NAMALWA (cell line): Measurements from ENCODE around the gene ZMYND10.

Source experiments
- DNase-seq: peaks from one replicate; pipeline ENCODE4 v3.0.0-alpha.2; 2015; ENCODE audit warnings: low spot score

Gene ZMYND10

DNA sequence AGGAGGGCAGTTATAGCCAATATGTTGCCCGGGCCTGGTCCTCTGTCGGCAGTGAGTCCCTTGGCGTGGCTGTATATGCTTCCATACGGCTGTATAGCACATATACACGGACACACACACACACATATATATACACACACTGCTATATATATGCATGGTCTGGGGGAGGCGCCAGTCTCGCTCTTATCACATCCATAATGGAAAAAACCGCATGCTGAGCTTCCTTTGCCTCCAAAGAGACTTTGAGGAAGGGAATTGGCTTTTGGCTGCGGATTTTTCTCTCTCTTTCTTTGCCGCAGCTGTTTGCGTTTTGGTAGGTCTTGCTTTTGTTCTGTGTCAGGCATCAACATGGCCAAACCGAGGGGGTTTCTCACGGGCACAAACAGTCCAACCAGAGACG is 25.1 kb upstream of the ZMYND10 start:
- DNase-seq: no peak

DNA sequence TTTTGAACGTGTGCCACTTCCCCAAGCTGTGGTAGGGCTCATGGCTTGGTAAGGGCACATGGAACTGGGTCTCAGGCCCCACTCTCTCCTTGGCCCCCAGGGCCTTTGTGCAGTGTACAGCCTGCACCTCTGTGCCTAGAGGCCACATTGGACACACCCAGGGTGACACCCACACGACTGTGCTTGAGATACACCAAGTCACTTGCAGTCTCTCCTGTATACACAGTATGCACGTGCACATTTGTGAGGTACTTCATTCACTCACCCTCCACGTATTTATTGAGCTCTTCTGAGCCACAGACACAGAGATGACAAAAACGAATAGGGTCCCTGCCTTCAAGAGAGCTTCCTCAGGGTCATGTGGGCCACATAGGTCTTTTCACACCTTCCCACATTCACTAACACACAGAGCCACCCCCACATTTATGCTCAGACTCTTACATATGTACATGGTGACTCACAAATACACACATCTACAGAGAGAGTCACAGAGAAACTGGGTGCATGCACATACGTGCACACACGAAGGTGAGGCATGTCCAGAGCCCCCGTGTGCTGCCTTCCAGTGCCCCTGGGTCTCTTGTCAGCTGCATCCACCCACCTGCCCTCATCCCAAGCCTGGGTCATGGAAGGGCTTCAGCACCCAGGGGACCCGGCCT is 23.6 kb upstream of the ZMYND10 start:
- DNase-seq: no peak

GRCh38 chr3:50365842-50366220 is 20.3 kb upstream of the ZMYND10 start:
- DNase-seq: no peak

GRCh38 chr3:50365080-50365841 is 19.7 kb upstream of the ZMYND10 start:
- DNase-seq: peak; percentile 90

GRCh38 chr3:50364573-50365079 is 19.1 kb upstream of the ZMYND10 start:
- no peak for DNase-seq

GRCh38 chr3:50359760-50360110 is 14.2 kb upstream of the ZMYND10 start:
- DNase-seq: no peak

- peak; percentile 95 for DNase-seq
These were observed 13.6 kb upstream of the ZMYND10 start, which contains the start of gene TMEM115 for GRCh38 chr3:50358911-50359759. Gene TMEM115, minus strand, starts transcription at chr3:50359521. Its CDS starts 458 bp downstream, at chr3:50359063.

DNA sequence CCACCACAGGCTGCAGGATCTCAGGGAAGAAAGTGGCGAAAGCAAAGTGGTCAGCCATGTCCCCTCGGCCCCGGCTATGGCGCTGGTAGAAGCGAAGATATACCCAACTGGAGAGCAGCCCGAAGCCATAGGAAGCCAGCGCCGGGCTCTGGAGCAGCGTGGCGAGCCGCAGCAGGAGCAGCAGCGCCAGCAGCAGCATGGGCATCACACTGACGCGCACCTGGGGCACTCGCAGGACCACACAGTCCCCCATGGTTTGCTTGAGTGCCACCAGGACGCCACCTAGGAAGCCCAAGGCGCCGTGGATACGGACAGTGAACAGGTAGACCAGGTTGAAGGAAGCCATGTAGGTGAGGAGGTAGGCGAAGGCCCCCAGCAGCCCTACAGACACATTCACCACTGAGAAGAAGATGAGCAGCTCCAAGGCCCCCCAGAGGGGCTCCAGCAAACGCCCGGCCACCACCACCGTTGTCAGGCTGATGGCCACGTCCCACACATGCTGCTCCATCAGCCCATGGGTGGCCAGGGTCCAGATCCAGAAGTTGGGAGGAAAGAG is 12.9 kb upstream of the ZMYND10 start:
- DNase-seq: no peak

GRCh38 chr3:50357481-50357880 is 11.9 kb upstream of the ZMYND10 start:
- no peak for DNase-seq

- no peak for DNase-seq
These were observed 11.0 kb upstream of the ZMYND10 start for GRCh38 chr3:50356553-50356952.

DNA sequence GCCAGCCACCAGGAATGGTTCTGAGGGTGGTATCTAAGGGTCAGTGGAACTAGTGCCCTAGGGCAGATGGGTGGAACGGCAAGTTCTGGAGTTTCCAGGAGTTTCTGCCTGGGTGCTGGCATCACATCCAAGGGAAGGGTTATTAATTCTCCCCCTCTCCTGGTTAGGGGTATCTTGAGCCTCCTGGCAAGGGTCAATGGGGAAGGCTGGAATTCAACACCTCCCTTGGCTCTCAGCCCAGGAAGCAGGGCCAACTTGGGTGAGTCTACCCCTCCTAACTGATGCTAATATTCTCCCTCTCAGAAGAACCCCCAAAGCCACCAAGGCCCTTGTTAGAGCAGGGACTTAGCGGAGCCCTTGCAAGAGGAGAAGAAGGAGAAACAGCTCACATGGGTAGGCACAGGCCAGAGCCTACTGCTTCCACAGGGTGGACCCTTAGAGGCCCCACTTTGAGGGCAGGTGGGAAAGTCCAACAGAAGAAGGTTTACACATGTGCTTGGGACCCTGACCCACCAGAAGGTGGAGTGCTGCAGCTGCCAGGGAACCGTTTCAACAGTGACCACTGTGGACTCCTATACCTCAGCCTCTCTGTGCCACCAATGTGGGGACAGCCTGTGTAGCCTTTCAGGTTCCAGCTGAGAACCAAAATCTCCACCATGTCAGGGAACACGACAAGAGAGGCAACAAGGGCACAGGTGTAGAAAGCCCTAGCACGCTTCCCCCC is 10.5 kb upstream of the ZMYND10 start:
- no peak for DNase-seq

GRCh38 chr3:50354850-50355249 is 9.3 kb upstream of the ZMYND10 start:
- no peak for DNase-seq

GRCh38 chr3:50354186-50354764 is 8.7 kb upstream of the ZMYND10 start:
- no peak for DNase-seq

- no peak for DNase-seq
These were observed 7.9 kb upstream of the ZMYND10 start for GRCh38 chr3:50353245-50354004.

GRCh38 chr3:50352781-50353180 is 7.2 kb upstream of the ZMYND10 start:
- peak; percentile 57 for DNase-seq

GRCh38 chr3:50351323-50351697 is 5.8 kb upstream of the ZMYND10 start:
- no peak for DNase-seq

- peak; percentile 91 for DNase-seq
These were observed 5.2 kb upstream of the ZMYND10 start, which contains the start of the genes CYB561D2 and NPRL2 for GRCh38 chr3:50350527-50351322. Gene CYB561D2, plus strand, starts transcription at chr3:50350862. Its CDS starts 572 bp downstream, at chr3:50351434. Gene NPRL2, minus strand, starts transcription at chr3:50350775. Its CDS starts 123 bp downstream, at chr3:50350652.

DNA sequence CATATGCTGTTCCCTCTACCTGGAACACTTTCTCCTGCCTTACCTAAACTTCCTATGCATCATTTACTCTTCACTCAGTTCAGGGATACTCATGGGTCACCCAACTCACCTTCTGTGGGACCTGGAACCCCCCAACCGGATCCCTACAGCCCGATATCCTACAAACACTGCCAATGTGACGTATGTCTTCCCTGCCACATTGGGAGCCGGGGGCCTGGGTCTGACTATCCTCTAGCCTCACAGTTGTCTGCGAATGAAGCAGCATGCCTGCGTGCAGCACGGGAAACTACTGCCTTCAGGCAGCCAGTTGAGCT is 4.6 kb upstream of the ZMYND10 start:
- DNase-seq: no peak

- peak; percentile 76 for DNase-seq
These were observed 1.8 kb upstream of the ZMYND10 start for GRCh38 chr3:50347187-50347813.
